Measurements from ENCODE around the gene BRI3. TPM values are rescaled to one million over a fixed set of nuclear protein-coding genes. Genes with fewer than 3 reads are reported as not detected.
A peak's percentile ranks its signal among the peaks of the same experiment; 100 is the strongest.

Gene BRI3
- total and polyA plus RNA-seq, 10 of the 15 experiments (the other 5 are each of a cell fraction or from before 2014, with no cell fraction given), result 4.5 to 56.3 (median 21.5) TPM

- TF ChIP-seq, protein P1, sequence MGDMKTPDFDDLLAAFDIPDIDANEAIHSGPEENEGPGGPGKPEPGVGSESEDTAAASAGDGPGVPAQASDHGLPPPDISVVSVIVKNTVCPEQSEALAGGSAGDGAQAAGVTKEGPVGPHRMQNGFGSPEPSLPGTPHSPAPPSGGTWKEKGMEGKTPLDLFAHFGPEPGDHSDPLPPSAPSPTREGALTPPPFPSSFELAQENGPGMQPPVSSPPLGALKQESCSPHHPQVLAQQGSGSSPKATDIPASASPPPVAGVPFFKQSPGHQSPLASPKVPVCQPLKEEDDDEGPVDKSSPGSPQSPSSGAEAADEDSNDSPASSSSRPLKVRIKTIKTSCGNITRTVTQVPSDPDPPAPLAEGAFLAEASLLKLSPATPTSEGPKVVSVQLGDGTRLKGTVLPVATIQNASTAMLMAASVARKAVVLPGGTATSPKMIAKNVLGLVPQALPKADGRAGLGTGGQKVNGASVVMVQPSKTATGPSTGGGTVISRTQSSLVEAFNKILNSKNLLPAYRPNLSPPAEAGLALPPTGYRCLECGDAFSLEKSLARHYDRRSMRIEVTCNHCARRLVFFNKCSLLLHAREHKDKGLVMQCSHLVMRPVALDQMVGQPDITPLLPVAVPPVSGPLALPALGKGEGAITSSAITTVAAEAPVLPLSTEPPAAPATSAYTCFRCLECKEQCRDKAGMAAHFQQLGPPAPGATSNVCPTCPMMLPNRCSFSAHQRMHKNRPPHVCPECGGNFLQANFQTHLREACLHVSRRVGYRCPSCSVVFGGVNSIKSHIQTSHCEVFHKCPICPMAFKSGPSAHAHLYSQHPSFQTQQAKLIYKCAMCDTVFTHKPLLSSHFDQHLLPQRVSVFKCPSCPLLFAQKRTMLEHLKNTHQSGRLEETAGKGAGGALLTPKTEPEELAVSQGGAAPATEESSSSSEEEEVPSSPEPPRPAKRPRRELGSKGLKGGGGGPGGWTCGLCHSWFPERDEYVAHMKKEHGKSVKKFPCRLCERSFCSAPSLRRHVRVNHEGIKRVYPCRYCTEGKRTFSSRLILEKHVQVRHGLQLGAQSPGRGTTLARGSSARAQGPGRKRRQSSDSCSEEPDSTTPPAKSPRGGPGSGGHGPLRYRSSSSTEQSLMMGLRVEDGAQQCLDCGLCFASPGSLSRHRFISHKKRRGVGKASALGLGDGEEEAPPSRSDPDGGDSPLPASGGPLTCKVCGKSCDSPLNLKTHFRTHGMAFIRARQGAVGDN (IDR thresholded peaks at IDR 0.05), result peak; percentile 44; the same call in 1 of the 2 replicates
- TF ChIP-seq CREB1 (IDR thresholded peaks at IDR 0.05; ENCODE audit: low read depth) (peak; percentile 41; the same call in 1 of the 2 replicates), RAD21 (IDR thresholded peaks at IDR 0.05; ENCODE audit: insufficient read depth, low read depth, low read length) (0 out of 2 replicates have a peak, but pooled peaks have one; percentile 11), EP300 (IDR thresholded peaks at IDR 0.05; ENCODE audit: borderline replicate concordance in 1 of 2, control insufficient read depth in 1 of 2, low read depth in 2 of 2, low read length in 2 of 2) (no peak), ZSCAN29 (IDR thresholded peaks at IDR 0.05) (no peak), POLR2A (IDR thresholded peaks at IDR 0.05; ENCODE audit: low read depth, low read length) (peak; percentile 46; the same call in 1 of the 2 replicates), GABPA (IDR thresholded peaks at IDR 0.05; ENCODE audit: low read depth) (peak; percentile 67)
- TF ChIP-seq, protein P2, sequence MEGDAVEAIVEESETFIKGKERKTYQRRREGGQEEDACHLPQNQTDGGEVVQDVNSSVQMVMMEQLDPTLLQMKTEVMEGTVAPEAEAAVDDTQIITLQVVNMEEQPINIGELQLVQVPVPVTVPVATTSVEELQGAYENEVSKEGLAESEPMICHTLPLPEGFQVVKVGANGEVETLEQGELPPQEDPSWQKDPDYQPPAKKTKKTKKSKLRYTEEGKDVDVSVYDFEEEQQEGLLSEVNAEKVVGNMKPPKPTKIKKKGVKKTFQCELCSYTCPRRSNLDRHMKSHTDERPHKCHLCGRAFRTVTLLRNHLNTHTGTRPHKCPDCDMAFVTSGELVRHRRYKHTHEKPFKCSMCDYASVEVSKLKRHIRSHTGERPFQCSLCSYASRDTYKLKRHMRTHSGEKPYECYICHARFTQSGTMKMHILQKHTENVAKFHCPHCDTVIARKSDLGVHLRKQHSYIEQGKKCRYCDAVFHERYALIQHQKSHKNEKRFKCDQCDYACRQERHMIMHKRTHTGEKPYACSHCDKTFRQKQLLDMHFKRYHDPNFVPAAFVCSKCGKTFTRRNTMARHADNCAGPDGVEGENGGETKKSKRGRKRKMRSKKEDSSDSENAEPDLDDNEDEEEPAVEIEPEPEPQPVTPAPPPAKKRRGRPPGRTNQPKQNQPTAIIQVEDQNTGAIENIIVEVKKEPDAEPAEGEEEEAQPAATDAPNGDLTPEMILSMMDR (IDR thresholded peaks at IDR 0.05 in 2 of 3, conservative IDR thresholded peaks at IDR 0.05 in 1 of 3; ENCODE audit: control insufficient read depth in 2 of 3, extremely low read depth in 1 of 3, insufficient read depth in 1 of 3, low read depth in 3 of 3, low read length in 3 of 3), result peak in 1 of 3 experiments; percentile 27; a peak in 1 of 6 replicates
- TF ChIP-seq, protein P3, sequence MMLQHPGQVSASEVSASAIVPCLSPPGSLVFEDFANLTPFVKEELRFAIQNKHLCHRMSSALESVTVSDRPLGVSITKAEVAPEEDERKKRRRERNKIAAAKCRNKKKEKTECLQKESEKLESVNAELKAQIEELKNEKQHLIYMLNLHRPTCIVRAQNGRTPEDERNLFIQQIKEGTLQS (IDR thresholded peaks at IDR 0.05; ENCODE audit: borderline replicate concordance, extremely low read depth, low read depth, low read length), result no peak
- peak overlapping the region; percentile 59 for H3K27ac ChIP-seq (ENCODE audit: control insufficient read depth, insufficient read depth)
- peak; percentile 32 for ATAC-seq
- ChIA-PET SMC1A (ENCODE audit: uncharacterized antibody, unreplicated experiment) (interaction anchor here (0.6 to 2.4 kb wide), 11 partner anchors 10 to 230 kb away, joined by 3 to 9 read pairs (median 4); partner anchors contain the start of gene BAIAP2L1), CTCF (interaction anchor here (0.7 to 2.1 kb wide), 13 partner anchors 9 to 229 kb away, joined by 3 to 11 read pairs (median 5); partner anchors contain the start of genes BAIAP2L1 and LMTK2), RAD21 (ENCODE audit: unreplicated experiment) (interaction anchor here (0.7 to 3.7 kb wide), 11 partner anchors 32 to 229 kb away, joined by 3 to 19 read pairs (median 5); partner anchors contain the start of gene BAIAP2L1), POLR2A (interaction anchor here (0.7 to 1.3 kb wide), 3 partner anchors 11 to 154 kb away, joined by 3 to 5 read pairs (median 3); no protein-coding TSS in a partner anchor)
- FAIRE-seq, result peak; percentile 23
- H3K4me2 ChIP-seq (ENCODE audit: control insufficient read depth, insufficient read depth), result peak overlapping the region; percentile 84
- WGBS (ENCODE audit: insufficient coverage, insufficient replicate concordance, low lambda C conversion rate, missing lambda C conversion rate), result 0% methylated on average over 3 of the region's 3 CpGs
- H2AFZ ChIP-seq (ENCODE audit: control insufficient read depth, low read depth, low read length), result peak overlapping the region; percentile 95
- H4K20me1 ChIP-seq (ENCODE audit: control insufficient read depth, insufficient read depth), result no peaks in the 10 kb centered on the region
- H3K27me3 ChIP-seq (replicated peaks in 1 of 2; ENCODE audit: control insufficient read depth in 2 of 2, insufficient read depth in 2 of 2, low read length in 1 of 2), result no peaks in the 10 kb centered on the region
- H3K4me3 ChIP-seq, result peak overlapping the region; percentile 83
- peaks cover 10% of the 10 kb centered on the region for H3K79me2 ChIP-seq (ENCODE audit: control insufficient read depth, insufficient read depth, low read length)
- BruUV-seq (replicated peaks), result TSS peak; percentile 77
- no peak for DNase-seq (ENCODE audit: low read depth, low spot score)
- peaks cover 10% of the 10 kb centered on the region for H3K4me1 ChIP-seq (ENCODE audit: control insufficient read depth, insufficient read depth, low read length)
- peak overlapping the region; percentile 63 for H3K9ac ChIP-seq (ENCODE audit: control insufficient read depth, insufficient read depth, low read length)
- in situ Hi-C loops (cut with MboI), result no loop called here
- intact Hi-C loops (cut with micrococcal nuclease; ENCODE audit: unreplicated experiment), result no loop called here
- H3K9me3 ChIP-seq (replicated peaks; ENCODE audit: control insufficient read depth, insufficient read depth, low read length), result no peaks in the 10 kb centered on the region
- H3K36me3 ChIP-seq (ENCODE audit: control insufficient read depth in 2 of 2, insufficient read depth in 2 of 2, low read length in 1 of 2), result no peaks in the 10 kb centered on the region
Measured at GRCh38 chr7:98250789-98251188, 30.7 kb upstream of the BRI3 start.

Data from GM12878 (cell line).